HepG2 (cell line): ENCODE results near the gene SLC12A5. TPM values are rescaled to one million over a fixed set of nuclear protein-coding genes. Genes with fewer than 3 reads are reported as not detected.
A peak's percentile ranks its signal among the peaks of the same experiment; 100 is the strongest.

ENCODE experiments used
- ARNT ChIP-seq: fragments of 450-650 bp; IDR thresholded peaks from 2 replicates; pipeline ENCODE4 v1.6.1; 2017
- HMG20B ChIP-seq: conservative IDR thresholded peaks from 2 replicates; pipeline ENCODE4 v1.6.1; 2016; ENCODE audit warnings: missing genetic modification reagents, missing compliant biosample characterization
- IRX3 ChIP-seq: sonication (generic); formaldehyde crosslinking; IDR thresholded peaks from 2 replicates; pipeline ENCODE4 v1.8.1; 2023; ENCODE audit warnings: mild to moderate bottlenecking, low read depth, missing genetic modification reagents, borderline replicate concordance
- JARID2 ChIP-seq: sonication (generic); formaldehyde crosslinking; IDR thresholded peaks from 2 replicates; pipeline ENCODE4 v1.8.1; 2023; ENCODE audit warnings: missing genetic modification reagents, inconsistent platforms; ENCODE audit not compliant: insufficient replicate concordance
- MYNN ChIP-seq: sonication (generic); formaldehyde crosslinking; IDR thresholded peaks from 2 replicates; pipeline ENCODE4 v1.4.0; 2020; ENCODE audit warnings: mild to moderate bottlenecking, low read depth, missing genetic modification reagents
- NR2F2 ChIP-seq: IDR thresholded peaks from 2 replicates; pipeline ENCODE4 v1.6.1; 2012; ENCODE audit warnings: low read depth, inconsistent platforms, borderline replicate concordance
- SAFB2 ChIP-seq: sonication (generic); formaldehyde crosslinking; IDR thresholded peaks from 2 replicates; pipeline ENCODE4 v1.5.1; 2020; ENCODE audit warnings: missing genetic modification reagents, low read depth, mild to moderate bottlenecking, borderline replicate concordance
- SRF ChIP-seq: IDR thresholded peaks from 2 replicates; pipeline ENCODE4 v1.6.1; 2011; ENCODE audit warnings: mild to moderate bottlenecking, low read depth, low read length, moderate library complexity
- TAF15 ChIP-seq: fragments of 200-400 bp; formaldehyde crosslinking; IDR thresholded peaks from one replicate; pipeline ENCODE4 v1.6.1; 2018; ENCODE audit warnings: mild to moderate bottlenecking, low read depth, low read length; ENCODE audit not compliant: poor library complexity, severe bottlenecking
- ZFY ChIP-seq: sonication (generic); formaldehyde crosslinking; IDR thresholded peaks from 2 replicates; pipeline ENCODE4 v1.4.0; 2020; ENCODE audit warnings: missing genetic modification reagents
- ZNF101 ChIP-seq: sonication (generic); formaldehyde crosslinking; IDR thresholded peaks from 2 replicates; pipeline ENCODE4 v1.4.0; 2020; ENCODE audit warnings: mild to moderate bottlenecking, low read depth, missing genetic modification reagents, borderline replicate concordance
- ZNF143 ChIP-seq: sonication (generic); formaldehyde crosslinking; IDR thresholded peaks from 2 replicates; pipeline ENCODE4 v1.4.0; 2020; ENCODE audit warnings: missing genetic modification reagents
- ZNF33B ChIP-seq: sonication (generic); formaldehyde crosslinking; IDR thresholded peaks from 2 replicates; pipeline ENCODE4 v1.5.1; 2020; ENCODE audit warnings: mild to moderate bottlenecking, missing genetic modification reagents
- ZNF550 ChIP-seq: sonication (generic); formaldehyde crosslinking; IDR thresholded peaks from 2 replicates; pipeline ENCODE4 v1.4.0; 2020; ENCODE audit warnings: mild to moderate bottlenecking, missing genetic modification reagents, borderline replicate concordance
- polyA plus RNA-seq, 8 experiments: library from polyadenylated mRNA; depleted of rRNA in 3 of 8; stranded (reverse) in 7 of 8; unstranded in 1 of 8; fragments of >200 nt; fragmentation: Illumina TruSeq in 4 of 8; extraction: Trizol in 4 of 8; gene quantifications; 2 replicates each; pipeline versions ENCODE4 v1.2.1 to v1.2.3, GENCODE V29; 2011 to 2016; ENCODE audit warnings: low read depth in 4 of 8, missing spikeins in 1 of 8, mixed read lengths in 1 of 8; ENCODE audit not compliant: insufficient read depth in 1 of 8
- total RNA-seq, 5 experiments: library from RNA; depleted of rRNA; stranded (reverse); fragments of >200 nt; fragmentation: Illumina TruSeq; extraction: Trizol; gene quantifications; 2 replicates each; pipeline ENCODE4 v1.2.3, GENCODE V29; 2016; ENCODE audit warnings: low read depth in 1 of 5
- TF ChIP-seq, protein P1 (sequence below): sonication (generic); formaldehyde crosslinking; IDR thresholded peaks from 2 replicates; pipeline ENCODE4 v1.5.0; 2020; ENCODE audit warnings: missing genetic modification reagents, mild to moderate bottlenecking, borderline replicate concordance
- TF ChIP-seq, protein P2 (sequence below): sonication (generic); formaldehyde crosslinking; IDR thresholded peaks from 2 replicates; pipeline ENCODE4 v1.9.0; 2021; ENCODE audit warnings: missing genetic modification reagents, borderline replicate concordance
- TF ChIP-seq, protein P3 (sequence below): sonication (generic); formaldehyde crosslinking; IDR thresholded peaks from 2 replicates; pipeline ENCODE4 v1.4.0; 2020; ENCODE audit warnings: missing genetic modification reagents, mild to moderate bottlenecking, borderline replicate concordance
- TF ChIP-seq, protein P4 (sequence below): sonication (generic); formaldehyde crosslinking; IDR thresholded peaks from 2 replicates; pipeline ENCODE4 v1.4.0; 2020; ENCODE audit warnings: low read depth, mild to moderate bottlenecking, missing genetic modification reagents
- TF ChIP-seq, protein P5 (sequence below): sonication (generic); formaldehyde crosslinking; conservative IDR thresholded peaks from 2 replicates; pipeline ENCODE4 v1.4.0; 2020; ENCODE audit warnings: missing genetic modification reagents
- TF ChIP-seq, protein P6 (sequence below): sonication (generic); formaldehyde crosslinking; IDR thresholded peaks from 2 replicates; pipeline ENCODE4 v1.5.0; 2020; ENCODE audit warnings: mild to moderate bottlenecking, missing genetic modification reagents, moderate library complexity

The SLC12A5 gene
- total and polyA plus RNA-seq, 2 of the 13 experiments (the other 11 are each of a cell fraction or from before 2014, with no cell fraction given), result 4.3 to 5.4 TPM

DNA sequence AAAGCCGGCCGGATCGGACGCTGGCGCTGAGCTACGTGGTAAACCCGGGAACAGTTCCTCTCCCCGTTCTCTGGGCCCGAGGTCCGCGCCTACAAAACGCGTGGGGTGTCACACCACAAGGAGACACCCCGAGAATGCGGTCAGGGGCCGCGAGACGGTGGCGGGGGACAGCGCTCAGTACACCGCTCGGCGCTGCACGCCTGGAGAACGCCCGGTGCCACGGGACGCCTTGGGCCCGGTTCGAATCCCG, 60.1 kb downstream of the SLC12A5 start (continued):
- TF ChIP-seq ZNF550 (CRISPR knock-in tag) (no peak), SAFB2 (CRISPR knock-in tag) (no peak), HMG20B (CRISPR knock-in tag) (no peak), ZNF101 (no peak), MYNN (peak; percentile 89), NR2F2 (no peak), JARID2 (CRISPR knock-in tag) (no peak), ZNF33B (CRISPR knock-in tag) (no peak), SRF (no peak), TAF15 (peak; percentile 11), ZFY (no peak), ARNT (no peak), IRX3 (CRISPR knock-in tag) (no peak), ZNF143 (CRISPR knock-in tag) (no peak)
- TF ChIP-seq, protein P1, sequence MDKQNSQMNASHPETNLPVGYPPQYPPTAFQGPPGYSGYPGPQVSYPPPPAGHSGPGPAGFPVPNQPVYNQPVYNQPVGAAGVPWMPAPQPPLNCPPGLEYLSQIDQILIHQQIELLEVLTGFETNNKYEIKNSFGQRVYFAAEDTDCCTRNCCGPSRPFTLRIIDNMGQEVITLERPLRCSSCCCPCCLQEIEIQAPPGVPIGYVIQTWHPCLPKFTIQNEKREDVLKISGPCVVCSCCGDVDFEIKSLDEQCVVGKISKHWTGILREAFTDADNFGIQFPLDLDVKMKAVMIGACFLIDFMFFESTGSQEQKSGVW, result no peak
- TF ChIP-seq, protein P2, sequence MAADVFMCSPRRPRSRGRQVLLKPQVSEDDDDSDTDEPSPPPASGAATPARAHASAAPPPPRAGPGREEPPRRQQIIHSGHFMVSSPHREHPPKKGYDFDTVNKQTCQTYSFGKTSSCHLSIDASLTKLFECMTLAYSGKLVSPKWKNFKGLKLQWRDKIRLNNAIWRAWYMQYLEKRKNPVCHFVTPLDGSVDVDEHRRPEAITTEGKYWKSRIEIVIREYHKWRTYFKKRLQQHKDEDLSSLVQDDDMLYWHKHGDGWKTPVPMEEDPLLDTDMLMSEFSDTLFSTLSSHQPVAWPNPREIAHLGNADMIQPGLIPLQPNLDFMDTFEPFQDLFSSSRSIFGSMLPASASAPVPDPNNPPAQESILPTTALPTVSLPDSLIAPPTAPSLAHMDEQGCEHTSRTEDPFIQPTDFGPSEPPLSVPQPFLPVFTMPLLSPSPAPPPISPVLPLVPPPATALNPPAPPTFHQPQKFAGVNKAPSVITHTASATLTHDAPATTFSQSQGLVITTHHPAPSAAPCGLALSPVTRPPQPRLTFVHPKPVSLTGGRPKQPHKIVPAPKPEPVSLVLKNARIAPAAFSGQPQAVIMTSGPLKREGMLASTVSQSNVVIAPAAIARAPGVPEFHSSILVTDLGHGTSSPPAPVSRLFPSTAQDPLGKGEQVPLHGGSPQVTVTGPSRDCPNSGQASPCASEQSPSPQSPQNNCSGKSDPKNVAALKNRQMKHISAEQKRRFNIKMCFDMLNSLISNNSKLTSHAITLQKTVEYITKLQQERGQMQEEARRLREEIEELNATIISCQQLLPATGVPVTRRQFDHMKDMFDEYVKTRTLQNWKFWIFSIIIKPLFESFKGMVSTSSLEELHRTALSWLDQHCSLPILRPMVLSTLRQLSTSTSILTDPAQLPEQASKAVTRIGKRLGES, result no peak
- TF ChIP-seq, protein P3, sequence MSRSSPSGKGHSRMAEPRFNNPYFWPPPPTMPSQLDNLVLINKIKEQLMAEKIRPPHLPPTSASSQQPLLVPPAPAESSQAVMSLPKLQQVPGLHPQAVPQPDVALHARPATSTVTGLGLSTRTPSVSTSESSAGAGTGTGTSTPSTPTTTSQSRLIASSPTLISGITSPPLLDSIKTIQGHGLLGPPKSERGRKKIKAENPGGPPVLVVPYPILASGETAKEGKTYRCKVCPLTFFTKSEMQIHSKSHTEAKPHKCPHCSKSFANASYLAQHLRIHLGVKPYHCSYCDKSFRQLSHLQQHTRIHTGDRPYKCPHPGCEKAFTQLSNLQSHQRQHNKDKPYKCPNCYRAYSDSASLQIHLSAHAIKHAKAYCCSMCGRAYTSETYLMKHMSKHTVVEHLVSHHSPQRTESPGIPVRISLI (CRISPR knock-in tag), result no peak
- TF ChIP-seq, protein P4, sequence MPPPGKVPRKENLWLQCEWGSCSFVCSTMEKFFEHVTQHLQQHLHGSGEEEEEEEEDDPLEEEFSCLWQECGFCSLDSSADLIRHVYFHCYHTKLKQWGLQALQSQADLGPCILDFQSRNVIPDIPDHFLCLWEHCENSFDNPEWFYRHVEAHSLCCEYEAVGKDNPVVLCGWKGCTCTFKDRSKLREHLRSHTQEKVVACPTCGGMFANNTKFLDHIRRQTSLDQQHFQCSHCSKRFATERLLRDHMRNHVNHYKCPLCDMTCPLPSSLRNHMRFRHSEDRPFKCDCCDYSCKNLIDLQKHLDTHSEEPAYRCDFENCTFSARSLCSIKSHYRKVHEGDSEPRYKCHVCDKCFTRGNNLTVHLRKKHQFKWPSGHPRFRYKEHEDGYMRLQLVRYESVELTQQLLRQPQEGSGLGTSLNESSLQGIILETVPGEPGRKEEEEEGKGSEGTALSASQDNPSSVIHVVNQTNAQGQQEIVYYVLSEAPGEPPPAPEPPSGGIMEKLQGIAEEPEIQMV (CRISPR knock-in tag), result no peak
- TF ChIP-seq, protein P5, sequence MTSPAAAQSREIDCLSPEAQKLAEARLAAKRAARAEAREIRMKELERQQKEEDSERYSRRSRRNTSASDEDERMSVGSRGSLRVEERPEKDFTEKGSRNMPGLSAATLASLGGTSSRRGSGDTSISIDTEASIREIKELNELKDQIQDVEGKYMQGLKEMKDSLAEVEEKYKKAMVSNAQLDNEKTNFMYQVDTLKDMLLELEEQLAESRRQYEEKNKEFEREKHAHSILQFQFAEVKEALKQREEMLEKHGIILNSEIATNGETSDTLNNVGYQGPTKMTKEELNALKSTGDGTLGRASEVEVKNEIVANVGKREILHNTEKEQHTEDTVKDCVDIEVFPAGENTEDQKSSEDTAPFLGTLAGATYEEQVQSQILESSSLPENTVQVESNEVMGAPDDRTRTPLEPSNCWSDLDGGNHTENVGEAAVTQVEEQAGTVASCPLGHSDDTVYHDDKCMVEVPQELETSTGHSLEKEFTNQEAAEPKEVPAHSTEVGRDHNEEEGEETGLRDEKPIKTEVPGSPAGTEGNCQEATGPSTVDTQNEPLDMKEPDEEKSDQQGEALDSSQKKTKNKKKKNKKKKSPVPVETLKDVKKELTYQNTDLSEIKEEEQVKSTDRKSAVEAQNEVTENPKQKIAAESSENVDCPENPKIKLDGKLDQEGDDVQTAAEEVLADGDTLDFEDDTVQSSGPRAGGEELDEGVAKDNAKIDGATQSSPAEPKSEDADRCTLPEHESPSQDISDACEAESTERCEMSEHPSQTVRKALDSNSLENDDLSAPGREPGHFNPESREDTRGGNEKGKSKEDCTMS (CRISPR knock-in tag), result no peak
- TF ChIP-seq, protein P6, sequence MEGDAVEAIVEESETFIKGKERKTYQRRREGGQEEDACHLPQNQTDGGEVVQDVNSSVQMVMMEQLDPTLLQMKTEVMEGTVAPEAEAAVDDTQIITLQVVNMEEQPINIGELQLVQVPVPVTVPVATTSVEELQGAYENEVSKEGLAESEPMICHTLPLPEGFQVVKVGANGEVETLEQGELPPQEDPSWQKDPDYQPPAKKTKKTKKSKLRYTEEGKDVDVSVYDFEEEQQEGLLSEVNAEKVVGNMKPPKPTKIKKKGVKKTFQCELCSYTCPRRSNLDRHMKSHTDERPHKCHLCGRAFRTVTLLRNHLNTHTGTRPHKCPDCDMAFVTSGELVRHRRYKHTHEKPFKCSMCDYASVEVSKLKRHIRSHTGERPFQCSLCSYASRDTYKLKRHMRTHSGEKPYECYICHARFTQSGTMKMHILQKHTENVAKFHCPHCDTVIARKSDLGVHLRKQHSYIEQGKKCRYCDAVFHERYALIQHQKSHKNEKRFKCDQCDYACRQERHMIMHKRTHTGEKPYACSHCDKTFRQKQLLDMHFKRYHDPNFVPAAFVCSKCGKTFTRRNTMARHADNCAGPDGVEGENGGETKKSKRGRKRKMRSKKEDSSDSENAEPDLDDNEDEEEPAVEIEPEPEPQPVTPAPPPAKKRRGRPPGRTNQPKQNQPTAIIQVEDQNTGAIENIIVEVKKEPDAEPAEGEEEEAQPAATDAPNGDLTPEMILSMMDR (CRISPR knock-in tag), result no peak
